NCI-H187 (cell line): ENCODE measurements around the gene SLC12A6.

Source experiments
- DNase-seq, 2 experiments: peaks; one replicate each; lab custom pipeline; 2025; lab: John Stamatoyannopoulos, UW

Gene SLC12A6

GRCh38 chr15:34330279-34330678, 7.3 kb downstream of the SLC12A6 start:
- DNase-seq, result no peak

GRCh38 chr15:34329006-34329405, 8.6 kb downstream of the SLC12A6 start:
- no peak for DNase-seq

- no peak for DNase-seq
Measured at GRCh38 chr15:34327906-34328305, 9.7 kb downstream of the SLC12A6 start.

- DNase-seq, result no peak
Measured at GRCh38 chr15:34325368-34325767, 12.2 kb downstream of the SLC12A6 start.

GRCh38 chr15:34324933-34325332, 12.6 kb downstream of the SLC12A6 start:
- DNase-seq, result no peak

GRCh38 chr15:34323217-34323616, 14.4 kb downstream of the SLC12A6 start:
- DNase-seq, result no peak

GRCh38 chr15:34318277-34319079, 19.1 kb downstream of the SLC12A6 start:
- DNase-seq, result no peak

GRCh38 chr15:34314491-34315490, 22.8 kb downstream of the SLC12A6 start:
- no peak for DNase-seq

- DNase-seq, result no peak
Measured at GRCh38 chr15:34311563-34311962, 26.0 kb downstream of the SLC12A6 start.

GRCh38 chr15:34304613-34305012, 33.0 kb downstream of the SLC12A6 start:
- no peak for DNase-seq

- DNase-seq, result no peak
Measured at GRCh38 chr15:34301058-34301457, 36.5 kb downstream of the SLC12A6 start.

- no peak for DNase-seq
Measured at GRCh38 chr15:34297059-34297458, 40.5 kb downstream of the SLC12A6 start.

- DNase-seq, result no peak
Measured at GRCh38 chr15:34292621-34293020, 45.0 kb downstream of the SLC12A6 start.

GRCh38 chr15:34284937-34285336, 52.6 kb downstream of the SLC12A6 start:
- DNase-seq, result no peak

- DNase-seq, result no peak
Measured at GRCh38 chr15:34282384-34282783, 55.2 kb downstream of the SLC12A6 start.

GRCh38 chr15:34280193-34280592, 57.4 kb downstream of the SLC12A6 start:
- no peak for DNase-seq

- DNase-seq, result no peak
Measured at GRCh38 chr15:34279368-34279767, 58.2 kb downstream of the SLC12A6 start.

- no peak for DNase-seq
Measured at GRCh38 chr15:34275721-34276120, 61.9 kb downstream of the SLC12A6 start.

GRCh38 chr15:34275154-34275553, 62.4 kb downstream of the SLC12A6 start:
- DNase-seq, result no peak

GRCh38 chr15:34271493-34271892, 66.1 kb downstream of the SLC12A6 start:
- DNase-seq, result no peak

- DNase-seq, result no peak
Measured at GRCh38 chr15:34266751-34267150, 70.8 kb downstream of the SLC12A6 start.

- no peak for DNase-seq
Measured at GRCh38 chr15:34264076-34264475, 73.5 kb downstream of the SLC12A6 start.

GRCh38 chr15:34262362-34262761, 75.2 kb downstream of the SLC12A6 start:
- DNase-seq, result no peak
